K562 (cell line): Measurements from ENCODE around the gene LUC7L. TPM values are rescaled to one million over a fixed set of nuclear protein-coding genes. Genes with fewer than 3 reads are reported as not detected.

ENCODE experiments used
- BMI1 ChIP-seq: fragments of 150-350 bp; IDR thresholded peaks from 2 replicates; pipeline ENCODE4 v1.6.1; 2014; ENCODE audit warnings: low read length
- CLOCK ChIP-seq: fragments of 250-450 bp; sonication (Bioruptor Pico); IDR thresholded peaks from 2 replicates; pipeline ENCODE4 v1.4.0; 2020; ENCODE audit warnings: mild to moderate bottlenecking, moderate library complexity, borderline replicate concordance
- DPF2 ChIP-seq: fragments of 450-650 bp; IDR thresholded peaks from 2 replicates; pipeline ENCODE4 v1.6.1; 2016
- EGR1 ChIP-seq: fragments of 450-650 bp; conservative IDR thresholded peaks from 2 replicates; pipeline ENCODE4 v1.6.1; 2017; ENCODE audit warnings: mild to moderate bottlenecking
- FOXM1 ChIP-seq, 2 experiments: fragments of 450-650 bp in 1 of 2; sonication (generic) in 1 of 2; formaldehyde crosslinking in 1 of 2; IDR thresholded peaks; 2 replicates each; pipeline versions ENCODE4 v1.6.1 to v1.9.0; 2017 to 2022; ENCODE audit warnings: low read depth in 2 of 2, mild to moderate bottlenecking in 2 of 2, missing genetic modification reagents in 1 of 2, moderate library complexity in 1 of 2
- HDAC1 ChIP-seq, 2 experiments: fragments of 450-650 bp; IDR thresholded peaks; 2 replicates each; pipeline ENCODE4 v1.6.1; 2016 to 2017; ENCODE audit warnings: inconsistent platforms in 1 of 2, mild to moderate bottlenecking in 1 of 2, moderate library complexity in 1 of 2
- NRF1 ChIP-seq, 2 experiments: fragments of 450-650 bp; IDR thresholded peaks in 1 of 2; conservative IDR thresholded peaks in 1 of 2; 2 replicates each; pipeline ENCODE4 v1.6.1; 2014; ENCODE audit warnings: mild to moderate bottlenecking in 2 of 2
- PTRF ChIP-seq: fragments of 450-650 bp; IDR thresholded peaks from 2 replicates; pipeline ENCODE4 v1.6.1; 2016; ENCODE audit warnings: mild to moderate bottlenecking, missing genetic modification characterization, missing compliant biosample characterization
- SFPQ ChIP-seq: fragments of 200-400 bp; formaldehyde crosslinking; IDR thresholded peaks from 2 replicates; pipeline ENCODE4 v1.6.1; 2017; ENCODE audit warnings: mild to moderate bottlenecking, low read depth, low read length, moderate library complexity
- SRF ChIP-seq, 2 experiments: fragments of 250-450, 450-650 bp in 1 of 2; sonication (Bioruptor Pico) in 1 of 2; sonication (generic) in 1 of 2; formaldehyde crosslinking; IDR thresholded peaks; 2 replicates each; pipeline versions ENCODE4 v1.5.0 to v1.5.1; 2020 to 2022; ENCODE audit warnings: mild to moderate bottlenecking in 1 of 2, missing genetic modification reagents in 1 of 2
- ZBTB7A ChIP-seq: IDR thresholded peaks from 2 replicates; pipeline ENCODE4 v1.6.1; 2011; ENCODE audit warnings: low read depth, mild to moderate bottlenecking, low read length, moderate library complexity, borderline replicate concordance; ENCODE audit not compliant: control insufficient read depth
- ZMIZ1 ChIP-seq, 2 experiments: fragments of 150-350 bp in 1 of 2; IDR thresholded peaks; 2 replicates each; pipeline ENCODE4 v1.6.1; 2012 to 2016; ENCODE audit warnings: low read depth in 2 of 2, low read length in 2 of 2, mild to moderate bottlenecking in 1 of 2, moderate library complexity in 1 of 2
- ZNF277 ChIP-seq: fragments of 250-450 bp; sonication (Bioruptor Pico); IDR thresholded peaks from 2 replicates; pipeline ENCODE4 v1.8.0; 2022; ENCODE audit warnings: inconsistent platforms, mild to moderate bottlenecking, moderate library complexity, borderline replicate concordance
- ZNF830 ChIP-seq: fragments of 250-450 bp; sonication (Bioruptor Pico); IDR thresholded peaks from 2 replicates; pipeline ENCODE4 v1.5.0; 2021; ENCODE audit warnings: mild to moderate bottlenecking
- polyA plus RNA-seq, 8 experiments: library from polyadenylated mRNA; depleted of rRNA in 4 of 8; stranded (reverse) in 5 of 8; unstranded in 3 of 8; fragments of >200 nt; fragmentation: Nextera tagmentation in 2 of 8; fragmentation: Illumina TruSeq in 1 of 8; extraction: Ambion mirVana in 2 of 8; extraction: Trizol in 1 of 8; gene quantifications; 2 replicates each; pipeline versions ENCODE4 v1.2.1 to v1.2.3, GENCODE V29; 2011 to 2014; ENCODE audit warnings: inconsistent platforms in 1 of 8, missing spikeins in 1 of 8
- total RNA-seq, 7 experiments: library from RNA; depleted of rRNA in 6 of 7; stranded (reverse); fragments of >200 nt in 6 of 7; fragmentation: Illumina TruSeq in 2 of 7; extraction: Trizol in 2 of 7; gene quantifications; 2 replicates each; pipeline versions ENCODE4 v1.2.1 to v1.2.3, GENCODE V29; 2011 to 2021; ENCODE audit warnings: low replicate concordance in 1 of 7

LUC7L gene
- total and polyA plus RNA-seq, 9 of the 15 experiments (the other 6 are each of a cell fraction or from before 2014, with no cell fraction given): 1.7 to 93.3 (median 59.5) TPM

- TF ChIP-seq CLOCK: no peak
- no peak for TF ChIP-seq ZMIZ1 (IDR thresholded peaks at IDR 0.05; ENCODE audit: low read depth in 2 of 2, low read length in 2 of 2)
- no peak for TF ChIP-seq PTRF (tag)
- no peak for TF ChIP-seq SRF (CRISPR knock-in tag; IDR thresholded peaks at IDR 0.05)
- TF ChIP-seq SFPQ: no peak
- 0 out of 2 replicates have a peak, but pooled peaks have one; percentile 19 for TF ChIP-seq DPF2
- peak in 1 of 2 experiments; percentile 13; a peak in 1 of 4 replicates for TF ChIP-seq NRF1 (conservative IDR thresholded peaks at IDR 0.05 in 1 of 2, IDR thresholded peaks at IDR 0.05 in 1 of 2)
- TF ChIP-seq EGR1: peak; percentile 92
- no peak for TF ChIP-seq ZNF277 (CRISPR knock-in tag)
- no peak for TF ChIP-seq FOXM1 (IDR thresholded peaks at IDR 0.05; ENCODE audit: low read depth)
- TF ChIP-seq FOXM1 (CRISPR knock-in tag; IDR thresholded peaks at IDR 0.05; ENCODE audit: low read depth): no peak
- TF ChIP-seq BMI1: no peak
- TF ChIP-seq ZBTB7A: peak; percentile 27; the same call in 1 of the 2 replicates
- peak in 1 of 2 experiments; percentile 63; a peak in 2 of 4 replicates for TF ChIP-seq HDAC1 (IDR thresholded peaks at IDR 0.05)
- no peak for TF ChIP-seq ZNF830 (CRISPR knock-in tag)
These were observed 74.8 kb downstream of the LUC7L start (continued) for GRCh38 chr16:154217-155030.
